ACHN (cell line): ENCODE measurements around the gene CHML.

ENCODE experiments used
- DNase-seq: peaks from one replicate; pipeline ENCODE4 v3.0.0-alpha.2; 2015
- in situ Hi-C: cut with HindIII; loops from 2 replicates; pipeline ENCODE4 v1.10.0; 2017; ENCODE audit warnings: low sequenced_read_pairs, low pct_ligation_motif_present, low pct_unique_long_range_greater_than_20kb

CHML gene

DNA sequence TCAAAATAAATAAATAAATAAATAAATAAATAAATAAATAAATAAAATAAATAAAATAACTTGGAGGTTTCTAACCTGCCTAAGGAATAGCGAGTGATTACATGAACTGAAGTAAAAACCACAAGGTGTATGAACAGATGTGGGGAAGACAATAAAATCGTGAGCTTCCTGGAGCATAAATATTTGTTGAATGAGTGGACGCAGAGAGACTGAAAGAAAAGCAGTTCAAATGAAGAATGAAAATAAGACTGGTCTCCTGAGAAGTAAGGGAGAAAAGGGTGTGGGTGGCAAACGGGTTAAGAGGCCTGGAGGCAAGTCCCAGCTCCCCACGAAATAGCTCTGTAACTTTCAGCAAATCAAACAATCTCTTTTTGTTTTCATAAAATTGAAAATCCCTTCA lies 33.6 kb downstream of the CHML start:
- DNase-seq: no peak
- in situ Hi-C loops: no loop called here

DNA sequence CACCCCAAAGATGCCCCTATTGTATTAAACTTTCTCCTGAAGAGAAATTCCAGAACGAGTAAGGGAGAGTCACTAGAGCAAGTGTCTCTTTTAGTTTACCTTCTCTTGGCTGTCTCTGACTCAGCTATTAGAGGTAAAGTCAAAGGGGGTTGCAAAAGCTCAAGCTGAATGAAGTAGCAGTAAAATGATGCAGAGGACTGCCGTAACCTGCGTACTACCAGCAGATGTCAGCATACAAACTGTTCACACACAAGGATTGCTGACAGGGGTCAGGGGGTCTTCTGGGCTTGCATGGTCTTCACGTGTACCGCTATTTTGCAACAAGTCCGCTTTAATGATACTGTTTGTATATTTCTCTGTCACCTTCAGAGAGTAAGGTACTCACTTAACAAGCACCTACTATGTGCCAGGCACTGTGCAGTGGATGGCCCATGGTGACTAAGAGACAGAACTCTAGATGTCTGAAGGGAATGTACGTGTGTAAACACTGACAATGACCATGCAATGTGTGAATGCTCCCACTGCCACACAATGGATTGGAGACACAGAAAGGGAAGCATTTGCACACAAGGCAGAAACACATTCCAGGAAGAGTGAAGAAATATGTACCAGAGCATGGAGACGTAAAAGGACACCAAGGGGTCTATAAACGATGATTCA lies 34.9 kb downstream of the CHML start:
- in situ Hi-C loops: no loop called here
- peak; percentile 47 for DNase-seq

DNA sequence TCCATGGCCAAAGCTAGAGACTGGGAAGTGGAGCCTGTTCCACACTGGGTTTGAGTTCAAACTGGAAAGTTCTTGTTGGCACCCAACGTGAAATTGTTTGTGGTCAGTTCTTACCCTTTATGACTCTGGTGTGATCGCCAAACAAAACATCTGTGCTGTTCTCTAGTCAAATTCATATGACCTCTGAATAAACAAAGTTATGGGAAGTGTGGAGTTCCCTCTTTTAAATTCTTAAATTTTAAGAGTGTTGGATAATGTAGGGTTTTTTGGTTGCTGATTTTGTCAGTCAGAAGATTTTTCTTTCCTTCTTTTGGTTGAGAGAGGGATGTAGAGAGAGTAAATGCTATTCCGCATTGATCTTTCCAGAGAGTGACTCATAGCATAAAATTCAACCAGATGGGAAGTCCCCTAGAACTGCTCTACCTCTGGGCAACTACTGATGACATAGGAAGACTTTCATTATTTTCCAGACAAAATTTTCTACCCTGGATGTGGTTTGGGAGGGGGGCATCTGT lies 36.4 kb downstream of the CHML start:
- peak; percentile 59 for DNase-seq

DNA sequence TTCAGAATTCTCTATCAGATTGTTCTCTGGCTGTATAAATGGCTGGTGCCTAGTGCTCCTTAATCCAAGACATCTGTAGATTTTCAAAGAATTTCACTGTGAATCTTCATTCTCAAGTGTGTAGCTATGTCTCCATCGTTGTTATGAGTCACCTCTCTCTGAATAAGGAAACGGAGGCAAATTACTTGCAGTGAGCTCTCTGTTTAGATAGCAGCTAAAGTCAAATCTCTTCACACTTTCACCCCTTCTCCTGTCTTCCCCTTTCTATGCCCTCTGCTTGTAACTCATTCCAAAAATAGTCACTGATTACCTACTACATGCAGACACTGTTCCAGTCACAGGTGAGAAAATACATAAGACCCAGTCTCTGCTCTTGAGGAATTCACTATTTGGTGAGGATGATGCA lies 39.7 kb downstream of the CHML start:
- in situ Hi-C loops: no loop called here
- DNase-seq: peak; percentile 25

More for the DNA sequence above, 36.4 kb downstream of the CHML start:
- in situ Hi-C loops: no loop called here

DNA sequence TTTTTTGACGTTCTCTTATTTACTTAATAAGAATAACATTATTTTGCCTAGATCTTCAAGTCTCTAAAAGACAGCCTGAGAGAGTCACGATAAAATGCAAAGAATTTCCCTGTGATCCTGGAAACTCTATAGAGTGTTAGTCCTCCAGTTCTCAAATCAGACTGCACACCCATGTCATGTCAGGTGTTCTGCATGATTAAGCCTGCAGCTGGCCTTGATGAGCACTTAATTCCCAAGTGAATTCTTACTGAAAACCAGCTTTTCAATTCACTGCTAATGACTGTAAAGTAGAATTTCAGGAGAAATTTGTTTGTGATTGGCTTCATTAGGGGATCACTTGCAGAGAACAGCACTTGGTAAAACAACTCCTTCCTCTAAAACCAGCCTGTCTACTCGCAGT lies 41.9 kb downstream of the CHML start:
- no peak for DNase-seq
- in situ Hi-C loops: no loop called here

DNA sequence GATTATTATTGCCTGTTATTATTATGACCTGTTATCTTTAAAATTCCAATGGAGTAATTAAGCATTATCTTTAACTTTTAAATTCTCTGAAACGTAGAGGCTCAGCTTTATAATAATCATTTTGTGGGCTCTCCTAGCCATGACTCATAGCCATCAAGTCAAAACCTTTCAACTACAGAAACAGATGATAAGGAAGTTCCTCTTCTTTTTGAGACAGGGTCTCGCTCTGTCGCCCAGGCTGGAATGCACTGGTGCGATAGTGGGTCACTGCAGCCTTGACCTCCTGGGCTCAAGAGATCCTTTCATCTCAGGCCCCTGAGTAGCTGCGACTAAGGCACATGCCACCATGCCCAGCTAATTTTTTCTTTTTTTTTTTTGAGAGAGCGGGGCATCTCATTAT lies 43.5 kb downstream of the CHML start:
- DNase-seq: peak; percentile 33
- in situ Hi-C loops: no loop called here

DNA sequence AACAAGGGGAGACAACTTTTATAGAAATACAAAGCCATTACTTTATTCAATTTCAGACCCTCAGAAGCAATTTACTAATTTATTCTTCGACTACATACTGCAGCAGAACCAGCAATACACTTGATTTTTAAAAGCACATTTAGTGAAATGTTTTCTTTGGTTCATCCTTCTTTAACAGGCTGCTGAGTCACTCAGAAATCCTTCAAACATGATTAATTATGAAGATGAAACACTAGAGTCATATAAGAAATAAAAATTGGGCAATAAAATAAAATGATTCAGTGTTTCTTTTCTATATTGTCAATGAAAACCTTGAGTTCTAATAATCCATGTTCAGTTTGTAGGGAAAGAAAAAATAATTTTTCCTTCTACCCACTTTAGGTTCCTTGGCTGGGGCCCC lies 47.0 kb downstream of the CHML start:
- DNase-seq: no peak
- in situ Hi-C loops: no loop called here

DNA sequence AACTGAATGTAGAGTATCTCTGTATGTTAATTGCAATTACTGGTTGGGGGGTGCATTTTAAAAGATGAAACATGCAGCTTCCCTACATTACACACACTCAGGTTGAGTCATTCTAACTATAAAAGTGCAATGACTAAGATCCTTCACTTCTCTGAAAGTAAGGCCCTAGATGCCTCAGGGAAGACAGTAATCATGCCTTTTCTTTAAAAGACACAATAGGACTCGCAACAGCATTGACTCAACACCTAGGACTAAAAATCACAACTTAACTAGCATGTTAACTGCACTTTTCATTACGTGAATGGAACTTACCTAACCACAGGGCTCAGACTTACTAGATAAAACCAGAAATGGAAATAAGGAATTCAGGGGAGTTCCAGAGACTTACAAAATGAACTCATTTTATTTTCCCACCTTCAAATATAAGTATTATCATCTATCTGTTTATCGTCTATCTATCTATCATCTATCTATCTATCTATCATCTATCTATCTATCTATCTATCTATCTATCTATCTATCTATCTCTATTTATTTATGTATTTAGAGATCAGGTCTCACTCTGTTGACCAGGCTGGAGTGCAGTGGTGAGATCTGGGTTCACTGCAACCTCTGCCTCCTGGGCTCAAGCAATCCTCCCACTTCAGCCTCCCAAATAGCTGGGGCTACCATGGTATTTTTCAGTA lies 47.8 kb downstream of the CHML start:
- DNase-seq: peak; percentile 41
- in situ Hi-C loops: no loop called here

DNA sequence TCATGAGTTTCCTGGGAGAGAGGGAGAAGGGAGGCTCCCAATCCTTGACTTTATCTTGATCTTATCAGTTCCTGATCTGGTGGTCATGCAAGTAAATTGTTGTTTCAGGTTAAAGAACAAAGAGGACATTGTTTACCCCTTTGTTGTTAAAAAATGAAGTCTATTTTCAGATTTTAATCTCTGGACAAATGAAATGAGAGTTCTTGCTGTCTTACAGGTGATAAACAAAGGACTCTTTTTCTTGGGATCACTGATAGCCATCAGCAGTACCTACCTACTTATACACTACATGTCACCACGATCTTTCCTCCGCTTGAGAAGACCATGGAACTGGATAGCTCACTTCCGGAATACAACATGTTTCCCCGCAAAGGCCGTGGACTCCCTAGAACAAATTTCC lies 48.4 kb downstream of the CHML start:
- DNase-seq: no peak
- in situ Hi-C loops: no loop called here

DNA sequence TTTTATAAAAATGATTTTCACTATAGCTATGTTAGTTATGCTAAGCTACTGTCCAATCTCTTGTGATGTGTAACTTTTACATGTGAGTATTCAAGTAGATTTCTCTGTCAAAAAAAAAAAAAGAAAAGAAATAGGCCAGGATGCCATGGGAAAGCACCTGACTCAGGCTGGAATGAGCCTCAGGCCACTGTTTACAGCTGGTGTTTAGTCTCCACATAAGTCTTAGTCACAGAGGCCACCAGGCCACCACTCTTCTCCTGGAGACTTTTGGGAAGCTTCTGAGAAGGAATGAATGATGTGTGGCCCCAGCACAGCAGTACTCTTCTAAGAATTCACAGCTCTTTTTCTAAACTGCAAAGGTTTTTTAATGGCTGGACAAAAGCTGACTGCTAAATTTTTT lies 48.9 kb downstream of the CHML start:
- peak; percentile 22 for DNase-seq
- in situ Hi-C loops: no loop called here

DNA sequence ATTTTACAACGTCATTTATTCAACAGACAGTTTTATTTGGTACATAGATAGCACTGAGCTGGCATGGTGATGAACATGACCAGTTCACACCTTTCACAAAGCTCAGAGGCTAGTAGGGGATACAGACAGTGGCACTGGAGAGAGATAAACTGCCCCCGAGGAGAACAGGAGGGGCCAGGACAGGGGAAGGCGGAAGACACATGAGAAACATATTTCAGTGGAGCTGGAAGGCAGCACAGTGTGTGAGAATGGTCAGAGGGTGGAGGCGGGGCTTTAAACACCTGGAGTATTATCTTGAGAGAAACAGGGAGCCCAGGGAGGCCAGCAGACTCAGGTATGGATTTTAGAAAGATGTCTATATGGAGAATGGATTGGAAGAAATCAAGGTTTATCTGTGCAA lies 49.5 kb downstream of the CHML start:
- in situ Hi-C loops: no loop called here
- no peak for DNase-seq
